Subcutaneous adipose tissue (tissue), 4 donors: ENCODE data around the gene BLM. TPM values are rescaled to one million over a fixed set of nuclear protein-coding genes. Genes with fewer than 3 reads are reported as not detected.

Experiments
- total RNA-seq, 4 donors: library from RNA; depleted of rRNA; stranded (reverse); fragments of >200 nt; gene quantifications; one replicate each; pipeline ENCODE4 v1.1.0, GENCODE V29; 2016
- TF ChIP-seq, protein P1 (sequence below): fragments of 450-650 bp; IDR thresholded peaks from one replicate; pipeline ENCODE4 v1.5.1; 2016; ENCODE audit warnings: low read depth, mild to moderate bottlenecking, control low read depth, antibody characterized with exemption, moderate library complexity

The BLM gene
- total RNA-seq, 4 donors from 2014 or later, result 2.4 to 13.6 (median 6.8) TPM

GRCh38 chr15:90838139-90838538 is 121.0 kb downstream of the BLM start:
- TF ChIP-seq, protein P1, sequence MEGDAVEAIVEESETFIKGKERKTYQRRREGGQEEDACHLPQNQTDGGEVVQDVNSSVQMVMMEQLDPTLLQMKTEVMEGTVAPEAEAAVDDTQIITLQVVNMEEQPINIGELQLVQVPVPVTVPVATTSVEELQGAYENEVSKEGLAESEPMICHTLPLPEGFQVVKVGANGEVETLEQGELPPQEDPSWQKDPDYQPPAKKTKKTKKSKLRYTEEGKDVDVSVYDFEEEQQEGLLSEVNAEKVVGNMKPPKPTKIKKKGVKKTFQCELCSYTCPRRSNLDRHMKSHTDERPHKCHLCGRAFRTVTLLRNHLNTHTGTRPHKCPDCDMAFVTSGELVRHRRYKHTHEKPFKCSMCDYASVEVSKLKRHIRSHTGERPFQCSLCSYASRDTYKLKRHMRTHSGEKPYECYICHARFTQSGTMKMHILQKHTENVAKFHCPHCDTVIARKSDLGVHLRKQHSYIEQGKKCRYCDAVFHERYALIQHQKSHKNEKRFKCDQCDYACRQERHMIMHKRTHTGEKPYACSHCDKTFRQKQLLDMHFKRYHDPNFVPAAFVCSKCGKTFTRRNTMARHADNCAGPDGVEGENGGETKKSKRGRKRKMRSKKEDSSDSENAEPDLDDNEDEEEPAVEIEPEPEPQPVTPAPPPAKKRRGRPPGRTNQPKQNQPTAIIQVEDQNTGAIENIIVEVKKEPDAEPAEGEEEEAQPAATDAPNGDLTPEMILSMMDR, result no peak

GRCh38 chr15:90838544-90838943 is 121.4 kb downstream of the BLM start:
- TF ChIP-seq, protein P1, result no peak

DNA sequence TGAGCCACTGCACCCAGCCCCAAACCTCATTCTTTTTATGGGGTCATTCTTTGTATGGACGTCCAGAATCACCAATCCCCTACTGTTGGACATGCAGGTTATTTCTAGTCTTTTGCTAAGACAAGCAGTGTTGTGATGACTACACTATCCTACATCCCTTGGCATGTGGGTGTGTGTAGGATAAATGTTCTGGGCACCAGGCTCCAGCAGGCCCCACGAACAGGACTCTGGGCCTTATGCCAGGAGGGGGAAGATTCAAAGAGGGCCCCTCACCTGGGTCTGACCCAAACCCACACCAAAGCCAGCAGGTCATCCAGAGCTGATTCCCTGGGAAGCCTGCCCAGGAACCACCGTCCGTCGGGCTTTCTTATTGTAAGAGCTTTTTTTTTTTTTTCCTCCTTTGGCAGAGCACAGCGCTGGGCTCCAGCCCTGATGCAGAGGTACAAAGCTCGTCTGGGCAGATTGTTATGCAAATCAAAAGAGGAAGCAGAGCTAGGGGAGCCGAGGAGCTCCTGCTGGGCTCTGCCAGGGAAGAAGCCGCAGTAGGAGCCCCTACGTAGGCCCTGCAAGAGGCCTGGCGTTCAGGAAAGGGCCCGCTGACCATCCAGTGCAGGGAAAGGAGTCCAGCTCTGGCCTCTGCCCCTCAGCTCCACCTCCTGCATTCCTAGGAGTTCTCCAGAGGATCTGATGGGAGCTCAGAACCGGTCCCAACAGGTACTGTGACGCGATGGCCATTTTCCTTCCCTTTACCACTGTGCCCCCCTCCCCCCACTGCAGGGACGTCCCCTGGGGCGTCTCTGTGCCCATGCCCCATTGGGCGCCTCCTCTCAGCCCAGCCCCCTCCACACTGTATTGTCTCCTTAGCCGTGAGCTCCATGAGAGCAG is 122.3 kb downstream of the BLM start:
- TF ChIP-seq, protein P1, result no peak

GRCh38 chr15:90840157-90840855 is 123.2 kb downstream of the BLM start:
- TF ChIP-seq, protein P1, result no peak

DNA sequence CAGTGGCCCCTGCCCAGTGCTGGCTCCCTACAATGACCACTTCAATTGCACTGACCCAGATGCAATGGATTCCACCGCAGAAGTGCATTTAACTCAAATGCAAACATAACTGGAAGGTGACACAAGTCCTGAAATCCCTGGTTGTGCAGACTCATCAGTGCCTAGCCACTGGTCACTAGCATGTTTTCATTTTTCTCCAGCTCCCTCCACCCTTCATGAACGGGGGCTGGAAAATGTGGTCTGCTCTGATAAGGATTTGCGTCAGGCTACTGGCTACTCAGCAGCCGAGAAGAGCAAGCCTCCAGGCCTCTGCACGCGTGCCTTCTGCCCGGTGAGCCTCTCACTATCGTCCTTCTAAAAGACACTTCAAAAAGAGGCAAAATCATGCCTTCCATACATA is 123.8 kb downstream of the BLM start:
- TF ChIP-seq, protein P1, result no peak

GRCh38 chr15:90844696-90845095 is 127.5 kb downstream of the BLM start:
- TF ChIP-seq, protein P1, result no peak
